Left lung (tissue), 10 donors: ENCODE results near the gene FGF9. TPM values are rescaled to one million over a fixed set of nuclear protein-coding genes. Genes with fewer than 3 reads are reported as not detected.

ENCODE experiments used
- ATAC-seq: fragments of 200-7000 bp; cut with Tn5 transposase; one replicate; pipeline ENCODE4 v1.9.1; 2020; ENCODE audit warnings: moderate library complexity
- DNase-seq, 4 donors: peaks; one replicate each; pipeline ENCODE4 v3.0.0-alpha.2; 2013 to 2020
- H3K27ac ChIP-seq, 2 donors: fragments of 200-600 bp; sonication (generic) in 1 of 2; one replicate each; pipeline versions ENCODE4 v1.5.0 to v1.8.0; 2020 to 2021
- H3K27me3 ChIP-seq, 2 donors: fragments of 200-600 bp; sonication (generic) in 1 of 2; one replicate each; pipeline versions ENCODE4 v1.5.0 to v1.8.0; 2020 to 2021
- H3K36me3 ChIP-seq, 2 donors: fragments of 200-600 bp; sonication (generic) in 1 of 2; one replicate each; pipeline versions ENCODE4 v1.5.0 to v1.8.0; 2020 to 2021
- H3K4me1 ChIP-seq, 2 donors: fragments of 200-600 bp; one replicate each; pipeline ENCODE4 v1.8.0; 2021
- H3K4me3 ChIP-seq, 2 donors: fragments of 200-600 bp; sonication (generic) in 1 of 2; one replicate each; pipeline versions ENCODE4 v1.5.0 to v1.8.0; 2020 to 2021; ENCODE audit warnings: mild to moderate bottlenecking in 1 of 2
- H3K9me3 ChIP-seq, 2 donors: fragments of 200-600 bp; sonication (generic) in 1 of 2; one replicate each; pipeline versions ENCODE4 v1.5.0 to v1.8.0; 2020 to 2021
- intact Hi-C, 2 donors: fragments of 100-400 bp; cut with DNase I; formaldehyde crosslinking; loops; one replicate each; pipeline versions ENCODE4 v1.11.2 to v1.14.2; 2022
- polyA plus RNA-seq, 6 donors: library from polyadenylated mRNA; unstranded; fragments of 120-200 nt; gene quantifications; one replicate each; pipeline ENCODE4 v1.2.1, GENCODE V29; 2013; ENCODE audit not compliant: insufficient read length in 6 of 6
- total RNA-seq, 2 donors: library from RNA; stranded (reverse); fragmentation: NEBNext Ultra II Directional; extraction: Animal tissue kit (Norgen Biotek cat#: 25700); gene quantifications; one replicate each; pipeline ENCODE4 v1.2.1, GENCODE V29; 2021
- TF ChIP-seq, protein P1 (sequence below), 2 donors: fragments of 200-600 bp; sonication (generic) in 1 of 2; IDR thresholded peaks; one replicate each; pipeline versions ENCODE4 v1.5.0 to v1.8.0; 2021; ENCODE audit warnings: antibody characterized with exemption in 2 of 2
- donor health status: DM: no; HTN: yes; CAD: no.
- donor health status: DM: no; HTN: no; CAD: no.

FGF9 gene
- total and polyA plus RNA-seq, 8 donors: 1.6 to 35.3 (median 20.0) TPM

DNA sequence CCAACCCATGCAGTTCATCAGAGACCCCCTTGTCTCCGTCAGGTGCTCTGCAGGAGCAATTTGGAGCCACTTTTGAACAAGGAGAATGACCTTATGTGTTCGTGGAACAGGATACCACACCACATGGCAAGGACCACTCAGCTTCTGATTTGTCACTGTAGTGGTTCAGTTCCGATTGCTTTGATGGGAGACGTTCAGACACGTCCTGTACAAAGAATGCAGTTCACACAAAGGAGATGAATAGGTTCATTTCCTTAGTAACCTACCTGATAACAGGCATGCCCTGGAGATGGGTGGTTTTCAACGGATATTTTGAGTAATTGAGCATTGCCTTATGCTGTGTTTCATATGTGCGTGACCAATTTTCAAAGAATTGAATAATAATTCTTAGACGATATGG is 17.2 kb downstream of the FGF9 start:
- H3K36me3 ChIP-seq: no peaks in the 10 kb centered on the region
- H3K4me3 ChIP-seq: no peak overlapping the region
- H3K27me3 ChIP-seq: peaks cover 0 to 6% of the 10 kb centered on the region in 2 donors
- DNase-seq (no peak), ATAC-seq (no peak)
- no peak overlapping the region for H3K27ac ChIP-seq
- no peaks in the 10 kb centered on the region for H3K4me1 ChIP-seq
- TF ChIP-seq, protein P1, sequence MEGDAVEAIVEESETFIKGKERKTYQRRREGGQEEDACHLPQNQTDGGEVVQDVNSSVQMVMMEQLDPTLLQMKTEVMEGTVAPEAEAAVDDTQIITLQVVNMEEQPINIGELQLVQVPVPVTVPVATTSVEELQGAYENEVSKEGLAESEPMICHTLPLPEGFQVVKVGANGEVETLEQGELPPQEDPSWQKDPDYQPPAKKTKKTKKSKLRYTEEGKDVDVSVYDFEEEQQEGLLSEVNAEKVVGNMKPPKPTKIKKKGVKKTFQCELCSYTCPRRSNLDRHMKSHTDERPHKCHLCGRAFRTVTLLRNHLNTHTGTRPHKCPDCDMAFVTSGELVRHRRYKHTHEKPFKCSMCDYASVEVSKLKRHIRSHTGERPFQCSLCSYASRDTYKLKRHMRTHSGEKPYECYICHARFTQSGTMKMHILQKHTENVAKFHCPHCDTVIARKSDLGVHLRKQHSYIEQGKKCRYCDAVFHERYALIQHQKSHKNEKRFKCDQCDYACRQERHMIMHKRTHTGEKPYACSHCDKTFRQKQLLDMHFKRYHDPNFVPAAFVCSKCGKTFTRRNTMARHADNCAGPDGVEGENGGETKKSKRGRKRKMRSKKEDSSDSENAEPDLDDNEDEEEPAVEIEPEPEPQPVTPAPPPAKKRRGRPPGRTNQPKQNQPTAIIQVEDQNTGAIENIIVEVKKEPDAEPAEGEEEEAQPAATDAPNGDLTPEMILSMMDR (IDR thresholded peaks at IDR 0.05): no peak
- H3K9me3 ChIP-seq: no peaks in the 10 kb centered on the region
- intact Hi-C loops: no loop called here

DNA sequence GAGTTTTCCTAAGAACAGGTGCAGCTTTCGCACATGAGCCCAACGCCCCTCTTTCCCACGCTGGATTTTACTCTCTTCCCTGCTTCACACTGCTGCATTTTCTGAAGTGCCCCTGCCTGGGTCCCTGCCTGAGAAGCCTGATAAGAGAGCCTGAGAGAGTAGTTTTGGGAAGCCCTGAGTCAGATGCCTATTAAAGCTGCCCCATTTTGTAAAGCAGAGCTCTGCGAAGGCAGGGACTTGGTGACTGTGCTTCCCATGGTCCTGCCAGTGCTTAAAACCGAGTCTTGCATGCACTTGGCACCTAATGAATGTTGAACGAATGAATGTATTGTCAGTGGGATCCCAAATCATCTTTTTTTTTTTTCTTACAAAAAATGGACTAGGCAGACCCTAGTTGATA is 18.2 kb downstream of the FGF9 start:
- Histone ChIP-seq H3K9me3 (no peaks in the 10 kb centered on the region), H3K4me1 (no peaks in the 10 kb centered on the region), H3K27me3 (no peaks in the 10 kb centered on the region), H3K36me3 (no peaks in the 10 kb centered on the region), H3K4me3 (no peak overlapping the region), H3K27ac (no peak overlapping the region)
- intact Hi-C loops: no loop called here
- DNase-seq (no peak), ATAC-seq (no peak)
- TF ChIP-seq, protein P1 (IDR thresholded peaks at IDR 0.05): no peak

DNA sequence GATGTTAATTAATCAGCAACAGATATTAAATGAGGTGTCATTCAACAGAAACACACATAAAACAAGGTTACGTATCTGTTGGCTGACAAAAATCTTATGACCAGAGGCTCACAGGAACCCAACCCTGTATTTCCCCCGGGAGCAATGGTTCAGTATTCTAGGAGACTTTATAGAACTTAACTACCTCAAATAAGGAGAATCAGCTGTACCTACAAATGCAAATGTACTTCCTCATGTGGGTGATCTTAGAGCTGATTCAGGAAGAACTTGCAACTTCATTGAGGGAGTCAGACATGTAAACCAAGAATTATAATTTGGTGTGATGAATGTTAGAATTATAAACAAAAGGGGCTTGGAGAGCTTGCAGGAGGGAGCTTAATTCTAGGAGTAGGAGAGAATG is 20.1 kb downstream of the FGF9 start:
- H3K4me3 ChIP-seq: no peak overlapping the region
- no peak overlapping the region for H3K27ac ChIP-seq
- H3K36me3 ChIP-seq: no peaks in the 10 kb centered on the region
- H3K4me1 ChIP-seq: no peaks in the 10 kb centered on the region
- TF ChIP-seq, protein P1 (IDR thresholded peaks at IDR 0.05): no peak
- no peak for ATAC-seq
- intact Hi-C loops: no loop called here
- H3K9me3 ChIP-seq: no peaks in the 10 kb centered on the region
- no peak for DNase-seq
- H3K27me3 ChIP-seq: no peaks in the 10 kb centered on the region

DNA sequence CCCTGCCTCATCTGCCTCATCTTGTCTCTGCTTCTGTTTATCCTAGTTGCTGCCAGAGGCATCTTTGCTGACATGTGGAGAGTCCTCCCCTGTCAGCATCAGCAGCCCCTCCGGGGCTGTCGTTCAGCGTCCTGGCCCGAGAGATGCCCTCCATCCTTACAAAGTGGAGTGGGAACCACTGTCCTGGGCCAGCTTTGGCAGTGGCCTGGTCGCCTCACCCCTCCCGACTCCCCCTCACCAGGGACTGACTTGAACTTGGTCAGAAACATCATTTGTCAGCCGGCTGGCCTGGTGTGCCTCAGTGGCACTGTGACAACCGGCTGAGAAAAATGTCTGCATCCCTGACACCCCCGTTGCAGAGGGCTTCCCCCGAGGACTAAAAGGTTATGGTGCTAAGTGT is 20.6 kb downstream of the FGF9 start:
- TF ChIP-seq, protein P1 (IDR thresholded peaks at IDR 0.05): no peak
- intact Hi-C loops: no loop called here
- Histone ChIP-seq H3K4me3 (no peak overlapping the region), H3K36me3 (no peaks in the 10 kb centered on the region), H3K4me1 (no peaks in the 10 kb centered on the region), H3K9me3 (no peaks in the 10 kb centered on the region), H3K27ac (no peak overlapping the region), H3K27me3 (no peaks in the 10 kb centered on the region)
- ATAC-seq: no peak
- DNase-seq: peak in 1 of 4 donors; percentile 53

DNA sequence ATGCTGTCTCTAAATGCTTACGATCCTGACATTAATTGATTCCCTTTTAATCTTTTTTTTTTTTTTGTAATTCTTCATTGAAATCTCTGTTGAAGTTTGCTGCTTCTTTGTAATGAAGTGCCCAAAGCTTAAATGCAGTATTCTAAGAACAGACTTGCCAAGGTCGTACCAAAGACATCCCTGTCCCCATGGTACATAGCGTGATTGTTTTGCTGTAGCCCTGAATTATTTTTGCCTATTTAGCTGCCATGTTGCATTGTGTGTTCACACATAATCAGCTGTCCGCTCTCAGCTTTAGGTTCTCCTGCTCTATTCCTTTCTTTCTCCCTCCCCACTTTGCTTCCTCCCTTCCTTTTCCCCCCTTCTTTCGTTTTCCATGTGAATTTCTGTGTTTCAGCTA is 21.1 kb downstream of the FGF9 start:
- H3K9me3 ChIP-seq: no peaks in the 10 kb centered on the region
- TF ChIP-seq, protein P1 (IDR thresholded peaks at IDR 0.05): no peak
- no peaks in the 10 kb centered on the region for H3K36me3 ChIP-seq
- intact Hi-C loops: no loop called here
- ATAC-seq (no peak), DNase-seq (no peak)
- no peaks in the 10 kb centered on the region for H3K4me1 ChIP-seq
- no peaks in the 10 kb centered on the region for H3K27me3 ChIP-seq
- no peak overlapping the region for H3K4me3 ChIP-seq
- H3K27ac ChIP-seq: no peak overlapping the region
